ENCODE data around the gene DNAJC16.

DNAJC16 gene

GRCh38 chr1:15504436-15504835 lies 22.2 kb upstream of the DNAJC16 start:
- Histone ChIP-seq H3K27ac (ENCODE audit: poor library complexity, severe bottlenecking) (no peak overlapping the region), H3K36me3 (ENCODE audit: low read depth) (no peaks in the 10 kb centered on the region), H3K27me3 (ENCODE audit: insufficient read depth, poor library complexity, severe bottlenecking) (no peaks in the 10 kb centered on the region), H3K4me1 (ENCODE audit: insufficient read depth, poor library complexity, severe bottlenecking) (no peaks in the 10 kb centered on the region), H3K9me3 (ENCODE audit: severe bottlenecking) (no peaks in the 10 kb centered on the region), H3K4me3 (ENCODE audit: severe bottlenecking) (no peak overlapping the region)
- TF ChIP-seq, protein P1, sequence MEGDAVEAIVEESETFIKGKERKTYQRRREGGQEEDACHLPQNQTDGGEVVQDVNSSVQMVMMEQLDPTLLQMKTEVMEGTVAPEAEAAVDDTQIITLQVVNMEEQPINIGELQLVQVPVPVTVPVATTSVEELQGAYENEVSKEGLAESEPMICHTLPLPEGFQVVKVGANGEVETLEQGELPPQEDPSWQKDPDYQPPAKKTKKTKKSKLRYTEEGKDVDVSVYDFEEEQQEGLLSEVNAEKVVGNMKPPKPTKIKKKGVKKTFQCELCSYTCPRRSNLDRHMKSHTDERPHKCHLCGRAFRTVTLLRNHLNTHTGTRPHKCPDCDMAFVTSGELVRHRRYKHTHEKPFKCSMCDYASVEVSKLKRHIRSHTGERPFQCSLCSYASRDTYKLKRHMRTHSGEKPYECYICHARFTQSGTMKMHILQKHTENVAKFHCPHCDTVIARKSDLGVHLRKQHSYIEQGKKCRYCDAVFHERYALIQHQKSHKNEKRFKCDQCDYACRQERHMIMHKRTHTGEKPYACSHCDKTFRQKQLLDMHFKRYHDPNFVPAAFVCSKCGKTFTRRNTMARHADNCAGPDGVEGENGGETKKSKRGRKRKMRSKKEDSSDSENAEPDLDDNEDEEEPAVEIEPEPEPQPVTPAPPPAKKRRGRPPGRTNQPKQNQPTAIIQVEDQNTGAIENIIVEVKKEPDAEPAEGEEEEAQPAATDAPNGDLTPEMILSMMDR (IDR thresholded peaks at IDR 0.05; ENCODE audit: poor library complexity, severe bottlenecking): no peak
- ATAC-seq (ENCODE audit: low read depth) (no peak), DNase-seq (ENCODE audit: low spot score) (no peak)

GRCh38 chr1:15506831-15507230 lies 19.8 kb upstream of the DNAJC16 start:
- DNase-seq (ENCODE audit: low spot score) (no peak), ATAC-seq (ENCODE audit: low read depth) (no peak)
- Histone ChIP-seq H3K4me3 (ENCODE audit: severe bottlenecking) (no peak overlapping the region), H3K27me3 (ENCODE audit: insufficient read depth, poor library complexity, severe bottlenecking) (no peaks in the 10 kb centered on the region), H3K9me3 (ENCODE audit: severe bottlenecking) (no peaks in the 10 kb centered on the region), H3K4me1 (ENCODE audit: insufficient read depth, poor library complexity, severe bottlenecking) (no peaks in the 10 kb centered on the region), H3K36me3 (ENCODE audit: low read depth) (no peaks in the 10 kb centered on the region), H3K27ac (ENCODE audit: poor library complexity, severe bottlenecking) (no peak overlapping the region)
- TF ChIP-seq, protein P1 (IDR thresholded peaks at IDR 0.05; ENCODE audit: poor library complexity, severe bottlenecking): no peak

GRCh38 chr1:15507278-15507677 lies 19.4 kb upstream of the DNAJC16 start:
- TF ChIP-seq, protein P1 (IDR thresholded peaks at IDR 0.05; ENCODE audit: poor library complexity, severe bottlenecking): no peak
- Histone ChIP-seq H3K27me3 (ENCODE audit: insufficient read depth, poor library complexity, severe bottlenecking) (no peaks in the 10 kb centered on the region), H3K9me3 (ENCODE audit: severe bottlenecking) (no peaks in the 10 kb centered on the region), H3K27ac (ENCODE audit: poor library complexity, severe bottlenecking) (no peak overlapping the region), H3K4me3 (ENCODE audit: severe bottlenecking) (no peak overlapping the region), H3K4me1 (ENCODE audit: insufficient read depth, poor library complexity, severe bottlenecking) (no peaks in the 10 kb centered on the region), H3K36me3 (ENCODE audit: low read depth) (no peaks in the 10 kb centered on the region)
- DNase-seq (ENCODE audit: low spot score) (no peak), ATAC-seq (ENCODE audit: low read depth) (no peak)

GRCh38 chr1:15508700-15509487 lies 17.8 kb upstream of the DNAJC16 start:
- no peaks in the 10 kb centered on the region for H3K27me3 ChIP-seq (ENCODE audit: insufficient read depth, poor library complexity, severe bottlenecking)
- TF ChIP-seq, protein P1 (IDR thresholded peaks at IDR 0.05; ENCODE audit: poor library complexity, severe bottlenecking): no peak
- DNase-seq (ENCODE audit: low spot score) (no peak), ATAC-seq (ENCODE audit: low read depth) (no peak)
- H3K9me3 ChIP-seq (ENCODE audit: severe bottlenecking): no peaks in the 10 kb centered on the region
- H3K4me3 ChIP-seq (ENCODE audit: severe bottlenecking): no peak overlapping the region
- no peak overlapping the region for H3K27ac ChIP-seq (ENCODE audit: poor library complexity, severe bottlenecking)
- no peaks in the 10 kb centered on the region for H3K36me3 ChIP-seq (ENCODE audit: low read depth)
- no peaks in the 10 kb centered on the region for H3K4me1 ChIP-seq (ENCODE audit: insufficient read depth, poor library complexity, severe bottlenecking)

GRCh38 chr1:15509586-15509985 lies 17.1 kb upstream of the DNAJC16 start:
- Histone ChIP-seq H3K27ac (ENCODE audit: poor library complexity, severe bottlenecking) (no peak overlapping the region), H3K4me1 (ENCODE audit: insufficient read depth, poor library complexity, severe bottlenecking) (no peaks in the 10 kb centered on the region), H3K4me3 (ENCODE audit: severe bottlenecking) (no peak overlapping the region), H3K9me3 (ENCODE audit: severe bottlenecking) (no peaks in the 10 kb centered on the region), H3K36me3 (ENCODE audit: low read depth) (no peaks in the 10 kb centered on the region), H3K27me3 (ENCODE audit: insufficient read depth, poor library complexity, severe bottlenecking) (no peaks in the 10 kb centered on the region)
- TF ChIP-seq, protein P1 (IDR thresholded peaks at IDR 0.05; ENCODE audit: poor library complexity, severe bottlenecking): no peak
- DNase-seq (ENCODE audit: low spot score) (no peak), ATAC-seq (ENCODE audit: low read depth) (no peak)

Data from RWPE2 (cell line).